NCI-H2107 (cell line): ENCODE results near the gene STARD6.
"Not testable (repeated sequence)": the region's sequence is repeated elsewhere in the genome, so short reads cannot be mapped to it uniquely, and the experiment has no call there.

Experiments used
- DNase-seq: peaks from one replicate; lab custom pipeline; 2025; lab: John Stamatoyannopoulos, UW

The STARD6 gene

DNA sequence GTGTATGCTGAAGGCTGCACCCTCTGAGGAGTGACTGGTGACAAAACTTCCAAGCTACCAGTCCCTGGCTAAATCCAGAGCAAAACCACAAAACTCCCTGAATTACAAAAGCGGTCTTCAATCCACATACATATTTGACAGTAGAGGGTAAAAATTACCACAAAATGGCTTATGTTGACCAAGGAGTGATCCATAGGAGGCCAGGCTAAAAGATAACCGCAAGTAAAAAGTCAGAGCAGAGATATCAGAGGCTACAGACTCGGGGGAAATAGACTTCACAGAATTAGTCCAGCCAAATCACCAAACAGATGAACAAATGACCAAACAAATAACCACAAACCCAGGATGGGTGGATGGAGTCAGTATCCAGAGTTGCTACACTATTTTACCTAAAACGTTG, 19.4 kb downstream of the STARD6 start:
- DNase-seq: no peak

GRCh38 chr18:54335638-54336173, 22.0 kb downstream of the STARD6 start:
- no peak for DNase-seq

DNA sequence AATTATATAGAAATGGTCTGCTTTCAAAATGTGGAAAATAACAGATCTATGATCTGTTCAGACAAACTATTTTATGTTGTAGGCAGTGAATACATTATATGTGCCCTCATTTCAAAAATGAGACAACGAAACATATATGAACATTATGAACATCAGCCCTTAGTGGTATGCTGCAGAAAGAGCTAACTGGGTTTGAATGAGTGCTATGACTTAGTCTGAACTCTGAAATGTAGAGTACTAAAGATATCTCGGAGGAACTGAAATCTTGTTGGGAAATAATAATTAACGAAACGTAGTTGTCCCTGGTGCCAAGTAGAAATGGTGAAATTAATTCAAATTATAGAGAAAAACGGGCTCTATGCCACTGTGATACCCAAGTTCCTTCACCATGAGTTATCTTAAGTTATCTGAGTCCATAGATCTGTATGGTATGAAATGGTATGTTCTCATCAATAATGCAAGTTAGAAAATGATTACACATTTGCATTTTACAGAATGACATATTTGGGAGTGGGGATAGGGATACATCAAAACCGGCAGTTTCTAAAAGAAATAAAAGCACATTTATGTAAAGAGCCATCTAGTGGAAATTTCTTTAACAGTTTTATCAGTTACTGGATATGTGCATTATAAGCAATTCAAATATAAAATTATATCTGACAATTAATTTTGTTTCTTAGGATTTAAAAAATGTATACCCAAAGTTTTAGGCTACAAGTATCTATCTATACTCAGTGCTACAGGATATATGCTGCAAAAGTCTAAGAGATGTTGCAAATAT, 26.7 kb downstream of the STARD6 start:
- DNase-seq: no peak

GRCh38 chr18:54329787-54330186, 27.9 kb downstream of the STARD6 start:
- no peak for DNase-seq

- no peak for DNase-seq
These were observed 29.8 kb downstream of the STARD6 start for GRCh38 chr18:54327818-54328217.

DNA sequence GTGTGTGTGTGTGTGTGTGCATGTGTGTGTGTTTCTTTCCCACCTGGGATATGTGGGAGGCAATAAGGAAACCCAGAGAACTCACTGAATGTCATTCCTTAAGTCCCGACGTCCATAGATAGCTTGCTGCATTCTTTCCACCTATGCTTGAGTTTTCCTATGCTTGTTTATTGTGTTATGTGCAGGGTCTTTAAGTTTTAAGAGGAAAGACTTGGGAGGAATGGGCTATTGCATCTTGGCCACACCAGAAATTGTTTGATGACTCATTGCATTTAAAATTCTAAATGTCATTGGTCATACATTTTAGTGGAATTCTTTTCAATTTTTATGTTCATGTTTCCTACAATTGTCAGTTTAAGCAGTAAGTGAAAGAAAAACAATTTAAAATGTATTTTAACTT, 33.7 kb downstream of the STARD6 start:
- no peak for DNase-seq

DNA sequence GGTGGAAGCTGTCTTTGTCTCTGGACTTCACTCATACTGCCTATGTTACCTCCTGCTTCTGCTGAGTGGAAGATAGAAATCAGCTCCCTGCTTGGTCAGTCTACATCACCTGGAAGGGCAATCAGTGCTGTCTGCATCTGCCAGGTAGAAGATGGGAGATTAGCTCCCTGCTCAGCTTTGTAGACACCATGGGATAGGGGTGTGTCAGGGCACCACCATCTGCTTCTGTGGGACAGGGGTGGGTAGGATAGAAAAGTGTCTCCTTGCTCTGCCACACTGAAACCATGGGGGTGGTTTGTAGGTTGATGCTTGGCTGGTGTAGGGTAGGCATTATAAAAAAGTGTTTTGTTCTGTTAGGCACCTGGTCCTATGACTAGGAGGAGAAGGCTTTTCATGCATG, 34.1 kb downstream of the STARD6 start:
- no peak for DNase-seq

DNA sequence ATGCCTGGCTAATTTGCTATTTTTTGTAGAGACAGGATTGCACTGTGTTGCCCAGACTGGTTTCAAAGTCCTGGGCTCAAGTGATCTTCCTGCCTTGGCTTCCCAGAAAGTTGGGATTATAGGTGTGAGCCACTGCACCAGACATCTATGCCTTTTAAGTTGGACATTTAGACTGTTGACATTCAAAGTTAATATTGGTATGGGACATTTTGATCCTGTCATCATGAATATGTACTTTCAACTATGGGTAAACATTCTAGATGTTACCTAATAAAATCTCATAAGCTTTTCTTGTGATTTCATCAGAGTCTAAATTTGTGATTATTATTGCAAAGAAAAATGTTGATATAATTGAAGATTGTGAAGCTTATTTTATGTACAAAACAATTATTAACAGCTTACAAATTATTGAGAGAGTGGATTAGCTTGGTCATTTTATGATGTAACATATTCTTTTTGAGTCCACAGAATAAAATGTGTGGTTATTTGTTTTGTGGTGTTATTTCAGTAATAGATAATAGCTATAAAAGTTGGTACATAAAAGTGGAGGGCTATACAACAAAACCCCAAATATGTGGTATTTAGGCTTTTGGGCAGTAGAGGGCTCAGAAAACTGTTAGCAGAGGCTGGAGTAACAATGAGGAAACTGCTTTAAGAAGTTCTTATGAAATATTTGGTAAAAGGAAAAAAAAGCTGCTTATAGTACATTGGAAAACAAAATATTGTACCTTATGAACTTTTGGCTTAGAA, 41.4 kb downstream of the STARD6 start:
- no peak for DNase-seq

DNA sequence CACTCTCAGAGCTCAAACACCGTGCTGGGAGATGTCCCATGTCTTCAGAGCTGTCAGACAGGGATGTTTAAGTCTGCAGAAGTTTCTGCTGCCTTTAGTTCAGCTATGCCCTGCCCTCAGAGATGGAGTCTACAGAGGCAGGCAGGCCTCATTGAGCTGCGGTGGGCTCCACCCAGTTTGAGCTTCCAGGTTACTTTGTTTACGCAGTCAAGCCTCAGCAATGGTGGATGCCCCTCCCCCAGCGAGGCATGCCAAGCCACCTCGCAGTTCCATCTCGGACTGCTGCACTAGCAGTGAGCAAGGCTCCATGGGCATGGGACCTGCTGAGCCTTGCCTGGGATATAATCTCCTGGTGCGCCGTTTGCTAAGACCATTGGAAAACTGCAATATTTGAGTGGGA, 48.1 kb downstream of the STARD6 start:
- DNase-seq: not testable (repeated sequence)

- DNase-seq: no peak
These were observed 54.2 kb downstream of the STARD6 start for GRCh38 chr18:54303408-54303807.

GRCh38 chr18:54298991-54299390, 58.7 kb downstream of the STARD6 start:
- not testable (repeated sequence) for DNase-seq

DNA sequence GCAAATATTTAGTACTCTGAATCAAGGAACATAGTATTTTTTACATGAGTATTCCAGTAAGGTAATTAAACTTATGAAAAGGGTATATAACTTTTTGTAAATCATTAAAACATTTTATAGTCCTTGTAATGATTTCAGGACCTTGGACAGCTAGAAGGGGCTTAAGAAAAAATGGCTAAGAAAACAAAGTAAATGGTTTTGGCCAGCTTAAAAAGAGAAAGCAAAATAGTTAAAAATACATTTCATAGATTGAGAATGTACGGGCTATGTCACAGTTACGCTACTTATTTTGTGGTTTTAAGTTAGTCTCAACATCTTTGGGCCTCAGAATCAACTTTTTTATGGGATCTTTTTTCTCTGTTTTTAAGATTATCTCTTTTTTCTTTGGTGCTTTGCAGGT, 61.6 kb downstream of the STARD6 start:
- DNase-seq: no peak

- no peak for DNase-seq
These were observed 63.4 kb downstream of the STARD6 start for GRCh38 chr18:54294274-54294673.

GRCh38 chr18:54284981-54285785, 72.5 kb downstream of the STARD6 start:
- no peak for DNase-seq

- no peak for DNase-seq
These were observed 73.1 kb downstream of the STARD6 start for GRCh38 chr18:54284535-54284934.

- no peak for DNase-seq
These were observed 77.5 kb downstream of the STARD6 start for GRCh38 chr18:54280220-54280569.

GRCh38 chr18:54279477-54280219, 78.0 kb downstream of the STARD6 start:
- DNase-seq: no peak

DNA sequence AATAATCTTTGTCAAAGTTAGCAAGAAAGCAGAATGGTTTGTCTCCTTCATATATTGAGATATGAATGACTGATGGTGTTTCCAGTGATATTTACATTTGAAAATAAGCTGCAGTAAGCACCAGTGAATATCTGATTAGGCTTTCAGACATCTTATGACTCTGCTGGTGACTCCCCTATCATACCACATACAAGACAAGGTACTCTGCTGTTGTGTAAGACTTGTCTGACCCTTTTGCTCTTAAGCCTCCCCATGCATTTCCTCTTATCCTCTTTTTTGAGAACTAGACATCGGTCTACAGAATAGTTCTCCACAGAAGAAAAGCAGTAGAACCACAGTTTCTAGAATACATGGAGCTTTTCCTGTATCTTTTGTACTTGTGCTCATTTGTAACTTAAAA, 79.0 kb downstream of the STARD6 start:
- no peak for DNase-seq

DNA sequence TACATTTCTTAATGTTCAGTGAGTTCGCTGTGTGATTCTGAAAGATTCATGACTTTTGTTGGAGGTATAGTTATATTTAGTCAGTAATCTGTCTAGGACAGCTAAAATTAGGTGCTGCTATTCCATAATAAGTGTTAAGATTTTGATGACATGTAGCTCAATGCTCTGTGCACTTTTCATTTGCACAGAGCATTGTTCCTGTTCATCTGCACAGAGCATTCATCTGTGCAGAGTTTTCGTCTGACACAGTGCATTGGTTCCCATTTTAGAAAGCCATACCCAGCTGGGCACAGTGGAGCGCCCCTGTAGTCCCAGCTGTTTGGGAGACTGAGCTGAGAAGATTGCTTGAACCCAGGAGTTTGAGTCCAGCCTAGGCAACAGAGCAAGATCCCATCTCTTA, 79.8 kb downstream of the STARD6 start:
- DNase-seq: no peak
